ENCODE data around the gene CKS1B.
A peak's percentile ranks its signal among the peaks of the same experiment; 100 is the strongest.

The CKS1B gene

GRCh38 chr1:154945962-154946850 lies 28.3 kb upstream of the CKS1B start:
- no peak for DNase-seq

GRCh38 chr1:154948079-154948478 lies 26.4 kb upstream of the CKS1B start:
- DNase-seq, result no peak

GRCh38 chr1:154951901-154952657 lies 22.4 kb upstream of the CKS1B start:
- no peak for DNase-seq

- DNase-seq, result no peak
Observed at GRCh38 chr1:154952664-154953063, 21.8 kb upstream of the CKS1B start.

- no peak for DNase-seq
Observed at GRCh38 chr1:154953611-154954038, 20.9 kb upstream of the CKS1B start.

- DNase-seq, result no peak
Observed at GRCh38 chr1:154954541-154954940, 19.9 kb upstream of the CKS1B start.

- peak; percentile 61 for DNase-seq
Observed at GRCh38 chr1:154955039-154955717, 19.3 kb upstream of the CKS1B start.

GRCh38 chr1:154955718-154956543 lies 18.6 kb upstream of the CKS1B start, which contains the start of gene PBXIP1:
Gene PBXIP1, minus strand, starts transcription at chr1:154956099. Its CDS starts 2,378 bp downstream, at chr1:154953721.
- peak; percentile 90 for DNase-seq

GRCh38 chr1:154956544-154956941 lies 17.9 kb upstream of the CKS1B start:
- no peak for DNase-seq

- no peak for DNase-seq
Observed at GRCh38 chr1:154957091-154957657, 17.3 kb upstream of the CKS1B start.

GRCh38 chr1:154958036-154958435 lies 16.4 kb upstream of the CKS1B start:
- DNase-seq, result no peak

GRCh38 chr1:154958681-154959425 lies 15.6 kb upstream of the CKS1B start:
- DNase-seq, result no peak

- no peak for DNase-seq
Observed at GRCh38 chr1:154959426-154959780, 15.1 kb upstream of the CKS1B start.

- no peak for DNase-seq
Observed at GRCh38 chr1:154960446-154961136, 13.9 kb upstream of the CKS1B start.

- DNase-seq, result peak; percentile 81
Observed at GRCh38 chr1:154961207-154962155, 13.0 kb upstream of the CKS1B start, which contains the start of gene PYGO2. Gene PYGO2, minus strand, starts transcription at chr1:154961782. Its CDS starts 206 bp downstream, at chr1:154961576.

GRCh38 chr1:154962156-154962749 lies 12.2 kb upstream of the CKS1B start:
- no peak for DNase-seq

- DNase-seq, result no peak
Observed at GRCh38 chr1:154962795-154963330, 11.6 kb upstream of the CKS1B start.

- DNase-seq, result no peak
Observed at GRCh38 chr1:154963643-154964042, 10.8 kb upstream of the CKS1B start.

- no peak for DNase-seq
Observed at GRCh38 chr1:154964359-154964758, 10.1 kb upstream of the CKS1B start.
